Body of pancreas (tissue), 4 donors: Measurements from ENCODE around the gene CKAP2L. TPM values are rescaled to one million over a fixed set of nuclear protein-coding genes. Genes with fewer than 3 reads are reported as not detected.

ENCODE experiments used
- ATAC-seq: fragments of 150-250 bp; one replicate; pipeline ENCODE4 v1.9.1; 2016
- DNase-seq, 4 donors: peaks; one replicate each; pipeline ENCODE4 v3.0.0-alpha.2; 2019
- H3K27ac ChIP-seq, 4 donors: fragments of 200-600 bp; sonication (generic); 1 replicate in 3 of 4; 2 replicates in 1 of 4; pipeline versions ENCODE4 v1.5.1 to v1.6.1; 2016 to 2019; ENCODE audit warnings: mild to moderate bottlenecking in 1 of 4, mixed read lengths in 1 of 4, moderate library complexity in 1 of 4
- H3K27me3 ChIP-seq, 2 donors: fragments of 200-600 bp; sonication (generic); one replicate each; pipeline ENCODE4 v1.6.0; 2016; ENCODE audit warnings: mild to moderate bottlenecking in 1 of 2
- H3K36me3 ChIP-seq, 2 donors: fragments of 200-600 bp; sonication (generic); replicated peaks in 1 of 2; 2 replicates each; pipeline ENCODE4 v1.5.1; 2016; ENCODE audit warnings: low read depth in 2 of 2; ENCODE audit not compliant: insufficient read depth in 1 of 2
- H3K4me1 ChIP-seq: fragments of 200-600 bp; sonication (generic); one replicate; pipeline ENCODE4 v1.6.0; 2016
- H3K4me3 ChIP-seq, 2 donors: fragments of 200-600 bp; sonication (generic); 1 replicate in 1 of 2; 2 replicates in 1 of 2; pipeline ENCODE4 v1.5.1; 2016 to 2019
- H3K9me3 ChIP-seq, 3 donors: fragments of 200-600 bp; sonication (generic); 1 replicate in 2 of 3; 2 replicates in 1 of 3; pipeline ENCODE4 v1.5.1; 2016
- CTCF ChIP-seq, 7 experiments: fragments of 450-650 bp in 4 of 7; fragments of 200-600 bp in 3 of 7; sonication (generic) in 3 of 7; IDR thresholded peaks; one replicate each; pipeline ENCODE4 v1.5.1; 2016 to 2019; ENCODE audit warnings: antibody characterized with exemption in 7 of 7
- POLR2A ChIP-seq, 3 donors: fragments of 450-650 bp; IDR thresholded peaks; one replicate each; pipeline ENCODE4 v1.6.1; 2016; ENCODE audit warnings: antibody characterized with exemption in 3 of 3, mild to moderate bottlenecking in 2 of 3
- WGBS, 2 donors: methylation state at CpG; one replicate each; pipeline ENCODE4 v1.1.5; 2017; 5-methylcytosine and 5-hydroxymethylcytosine counted together
- intact Hi-C: fragments of 100-400 bp; cut with DNase I; formaldehyde crosslinking; loops from one replicate; pipeline ENCODE4 v1.15.1; 2023
- total RNA-seq, 2 donors: library from RNA; depleted of rRNA; stranded (reverse); fragments of >200 nt; gene quantifications; one replicate each; pipeline ENCODE4 v1.1.0, GENCODE V29; 2016

CKAP2L gene
- total RNA-seq, 2 donors from 2014 or later = under 0.01 TPM; not detected in 1

- H3K36me3 ChIP-seq = no peaks in the 10 kb centered on the region
- peak; percentile 72 for ATAC-seq
- WGBS, 2 donors = 34 to 36% methylated on average over 1 of the region's 1 CpG
- H3K4me3 ChIP-seq = no peak overlapping the region
- TF ChIP-seq POLR2A (IDR thresholded peaks at IDR 0.05) (no peak), CTCF (IDR thresholded peaks at IDR 0.05) (no peak)
- intact Hi-C loops = no loop called here
- H3K4me1 ChIP-seq = peaks cover 5% of the 10 kb centered on the region
- no peaks in the 10 kb centered on the region for H3K27me3 ChIP-seq
- no peaks in the 10 kb centered on the region for H3K9me3 ChIP-seq
- H3K27ac ChIP-seq = peak overlapping the region in 3 of 4 donors; percentile 32 to 73 (median 48)
- peak; percentile 16 to 58 (median 46) for DNase-seq
Observed at GRCh38 chr2:112795774-112796173, 31.4 kb upstream of the CKAP2L start.

- Histone ChIP-seq H3K4me1 (peaks cover 5% of the 10 kb centered on the region), H3K4me3 (no peak overlapping the region), H3K27ac (peak overlapping the region in 3 of 4 donors; percentile 41 to 73 (median 48)), H3K36me3 (no peaks in the 10 kb centered on the region), H3K9me3 (no peaks in the 10 kb centered on the region), H3K27me3 (no peaks in the 10 kb centered on the region)
- TF ChIP-seq CTCF (IDR thresholded peaks at IDR 0.05) (no peak), POLR2A (IDR thresholded peaks at IDR 0.05) (no peak)
- DNase-seq (peak in 1 of 4 donors; percentile 14), ATAC-seq (no peak)
- intact Hi-C loops = no loop called here
- WGBS, 2 donors = 18 to 40% methylated on average over 1 to 3 of the region's 3 CpGs
Observed at GRCh38 chr2:112794841-112795240, 30.4 kb upstream of the CKAP2L start.

- intact Hi-C loops = no loop called here
- ATAC-seq (peak; percentile 81), DNase-seq (peak; percentile 20 to 80 (median 56))
- H3K27ac ChIP-seq = peak overlapping the region in 2 of 4 donors; percentile 48 to 73
- H3K4me1 ChIP-seq = peaks cover 5% of the 10 kb centered on the region
- no peak for TF ChIP-seq CTCF (IDR thresholded peaks at IDR 0.05)
- no peak for TF ChIP-seq POLR2A (IDR thresholded peaks at IDR 0.05)
- H3K9me3 ChIP-seq = no peaks in the 10 kb centered on the region
- H3K27me3 ChIP-seq = no peaks in the 10 kb centered on the region
- no peak overlapping the region for H3K4me3 ChIP-seq
- no peaks in the 10 kb centered on the region for H3K36me3 ChIP-seq
- WGBS, 2 donors = 29 to 57% methylated on average over 5 of the region's 5 CpGs
Observed at GRCh38 chr2:112794131-112794733, 29.8 kb upstream of the CKAP2L start.

GRCh38 chr2:112793449-112793978 lies 29.1 kb upstream of the CKAP2L start:
- no peaks in the 10 kb centered on the region for H3K9me3 ChIP-seq
- no peaks in the 10 kb centered on the region for H3K27me3 ChIP-seq
- H3K36me3 ChIP-seq = no peaks in the 10 kb centered on the region
- peak overlapping the region in 2 of 4 donors; percentile 10 to 73 for H3K27ac ChIP-seq
- 63 to 78% methylated on average over 3 of the region's 3 CpGs for WGBS, 2 donors
- peaks cover 5% of the 10 kb centered on the region for H3K4me1 ChIP-seq
- DNase-seq = no peak
- intact Hi-C loops = no loop called here
- no peak for ATAC-seq
- TF ChIP-seq CTCF (IDR thresholded peaks at IDR 0.05) (no peak), POLR2A (IDR thresholded peaks at IDR 0.05) (no peak)
- H3K4me3 ChIP-seq = no peak overlapping the region

- Histone ChIP-seq H3K36me3 (no peaks in the 10 kb centered on the region), H3K9me3 (no peaks in the 10 kb centered on the region), H3K4me1 (peaks cover 5% of the 10 kb centered on the region), H3K4me3 (no peak overlapping the region), H3K27me3 (no peaks in the 10 kb centered on the region), H3K27ac (no peak overlapping the region)
- 76 to 91% methylated on average over 5 of the region's 5 CpGs for WGBS, 2 donors
- intact Hi-C loops = no loop called here
- no peak for ATAC-seq
- DNase-seq = no peak
- TF ChIP-seq POLR2A (IDR thresholded peaks at IDR 0.05) (no peak), CTCF (IDR thresholded peaks at IDR 0.05) (no peak)
Observed at GRCh38 chr2:112792419-112792818, 28.0 kb upstream of the CKAP2L start.
